GM21360 (cell line): ENCODE measurements around the gene FAM217B.

Experiments used
- ATAC-seq: cut with Tn5 transposase; IDR thresholded peaks from one replicate; pipeline ENCODE4 v1.9.1; 2021; ENCODE audit warnings: mild to moderate bottlenecking, moderate library complexity; ENCODE audit not compliant: unreplicated experiment

The FAM217B gene, protein sequence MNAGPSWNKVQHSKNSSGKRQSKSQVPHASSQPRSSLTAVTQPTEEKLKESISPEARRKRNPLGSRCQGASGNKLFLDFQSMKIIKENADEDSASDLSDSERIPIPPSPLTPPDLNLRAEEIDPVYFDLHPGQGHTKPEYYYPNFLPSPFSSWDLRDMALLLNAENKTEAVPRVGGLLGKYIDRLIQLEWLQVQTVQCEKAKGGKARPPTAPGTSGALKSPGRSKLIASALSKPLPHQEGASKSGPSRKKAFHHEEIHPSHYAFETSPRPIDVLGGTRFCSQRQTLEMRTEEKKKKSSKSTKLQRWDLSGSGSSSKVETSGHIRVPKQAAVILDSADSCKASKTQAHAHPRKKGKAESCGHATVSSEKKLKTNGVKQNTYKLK

GRCh38 chr20:59940129-59940955 is at the start of gene FAM217B, which contains the start of gene PPP1R3D:
TSS of gene FAM217B (plus strand) at chr20:59940389. CDS start at chr20:59943944, 3,555 bp downstream.
TSS of gene PPP1R3D (minus strand) at chr20:59940305. CDS start at chr20:59939931, 374 bp downstream.
- peak; percentile 88 for ATAC-seq

DNA sequence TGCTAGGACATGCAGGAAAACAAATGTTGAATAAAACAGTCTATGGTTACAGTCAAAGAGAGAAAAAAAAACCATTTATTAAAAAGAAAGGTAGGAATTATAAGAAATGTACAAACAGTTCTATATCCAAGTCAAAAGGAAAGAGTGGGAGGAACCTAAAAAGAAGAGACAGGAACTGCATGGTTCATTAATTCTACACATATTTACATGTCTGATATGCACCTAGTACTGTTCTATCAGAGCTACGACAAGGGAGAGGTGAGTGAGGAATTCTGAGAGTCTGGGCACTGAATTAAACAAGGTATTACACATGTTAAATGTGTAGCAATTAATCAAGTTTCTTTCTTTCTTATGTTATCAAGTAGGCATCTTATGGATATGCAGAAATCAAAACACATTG is 48.6 kb upstream of the FAM217B start:
- no peak for ATAC-seq

DNA sequence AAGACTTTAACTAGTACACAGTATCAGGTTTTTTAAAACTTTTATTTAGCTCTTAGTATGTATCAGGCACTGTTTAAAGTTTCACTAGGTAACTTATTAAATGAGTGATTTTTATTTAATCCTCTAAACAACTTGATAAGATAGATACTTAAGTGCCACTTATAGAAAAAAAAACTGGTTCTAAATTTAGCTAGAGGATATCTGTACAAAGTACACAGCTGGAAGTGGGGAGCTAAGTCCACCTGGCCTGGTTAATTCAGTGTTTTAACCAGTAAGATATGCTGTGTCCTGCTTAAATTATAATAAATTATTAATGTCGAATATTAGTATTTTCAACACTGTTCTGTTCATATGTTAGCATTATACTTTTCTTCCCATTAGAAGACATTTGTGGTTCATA is 44.3 kb upstream of the FAM217B start:
- no peak for ATAC-seq

DNA sequence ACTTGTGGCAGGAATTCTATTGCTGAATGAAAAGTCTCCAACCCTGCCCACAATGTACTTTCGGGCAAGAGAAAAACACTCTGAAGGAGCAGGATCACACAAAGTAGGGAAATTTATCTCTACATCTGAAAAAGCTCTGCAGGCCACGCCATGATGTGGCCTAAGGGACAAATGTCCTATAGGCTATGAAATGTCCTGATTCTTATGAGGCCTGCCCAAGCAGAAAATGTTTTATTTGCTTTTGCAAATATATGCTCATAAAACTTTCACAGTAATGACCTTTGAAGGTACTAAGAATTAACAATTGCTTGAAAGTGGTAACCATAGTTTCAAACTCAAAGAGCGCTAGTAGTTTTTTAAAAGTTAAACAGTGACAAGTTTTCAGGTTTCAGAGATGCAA is 37.7 kb upstream of the FAM217B start:
- ATAC-seq, result no peak

GRCh38 chr20:59903621-59904020 is 36.6 kb upstream of the FAM217B start:
- no peak for ATAC-seq

- no peak for ATAC-seq
Measured at GRCh38 chr20:59908855-59909254, 31.3 kb upstream of the FAM217B start.

GRCh38 chr20:59911041-59911440 is 29.1 kb upstream of the FAM217B start:
- ATAC-seq, result no peak

DNA sequence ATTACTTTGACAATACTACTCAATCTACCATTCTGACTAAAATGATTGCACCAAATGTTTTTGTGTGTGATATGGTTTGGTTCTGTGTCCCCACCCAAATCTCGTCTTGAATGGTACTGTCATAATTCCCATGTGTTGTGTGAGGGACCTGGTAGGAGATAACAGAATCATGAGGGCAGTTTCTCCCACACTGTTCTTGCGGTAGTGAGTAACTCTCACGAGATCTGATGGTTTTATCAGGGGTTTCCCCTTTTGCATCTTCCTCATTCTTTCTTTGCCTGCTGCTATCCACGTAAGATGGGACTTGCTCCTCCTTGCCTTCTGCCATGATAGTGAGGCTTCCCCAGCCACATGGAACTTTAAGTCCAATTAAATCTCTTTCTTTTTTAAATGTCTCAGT is 27.6 kb upstream of the FAM217B start:
- no peak for ATAC-seq

- ATAC-seq, result no peak
Measured at GRCh38 chr20:59920944-59921343, 19.2 kb upstream of the FAM217B start.

- no peak for ATAC-seq
Measured at GRCh38 chr20:59923514-59923913, 16.7 kb upstream of the FAM217B start.

GRCh38 chr20:59925359-59925758 is 14.8 kb upstream of the FAM217B start:
- no peak for ATAC-seq

DNA sequence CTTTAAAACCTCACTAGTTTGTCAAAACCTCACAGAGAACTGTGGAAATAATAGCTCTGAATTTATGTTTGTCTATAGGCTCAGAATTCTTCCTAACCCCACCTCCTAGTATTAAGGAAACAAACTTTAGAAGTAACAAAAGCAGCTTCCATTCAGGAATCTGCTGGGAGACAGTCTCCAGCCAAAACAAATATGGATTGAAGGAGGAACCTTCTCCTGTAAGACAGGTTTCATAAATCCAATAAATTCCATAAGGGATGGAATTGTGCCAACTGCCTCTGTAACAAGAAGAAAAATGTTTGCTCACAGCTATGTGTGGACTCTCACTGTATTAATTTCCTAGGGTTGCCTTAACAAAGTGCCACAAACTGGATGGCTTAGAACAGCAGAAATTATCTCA is 14.3 kb upstream of the FAM217B start:
- no peak for ATAC-seq

DNA sequence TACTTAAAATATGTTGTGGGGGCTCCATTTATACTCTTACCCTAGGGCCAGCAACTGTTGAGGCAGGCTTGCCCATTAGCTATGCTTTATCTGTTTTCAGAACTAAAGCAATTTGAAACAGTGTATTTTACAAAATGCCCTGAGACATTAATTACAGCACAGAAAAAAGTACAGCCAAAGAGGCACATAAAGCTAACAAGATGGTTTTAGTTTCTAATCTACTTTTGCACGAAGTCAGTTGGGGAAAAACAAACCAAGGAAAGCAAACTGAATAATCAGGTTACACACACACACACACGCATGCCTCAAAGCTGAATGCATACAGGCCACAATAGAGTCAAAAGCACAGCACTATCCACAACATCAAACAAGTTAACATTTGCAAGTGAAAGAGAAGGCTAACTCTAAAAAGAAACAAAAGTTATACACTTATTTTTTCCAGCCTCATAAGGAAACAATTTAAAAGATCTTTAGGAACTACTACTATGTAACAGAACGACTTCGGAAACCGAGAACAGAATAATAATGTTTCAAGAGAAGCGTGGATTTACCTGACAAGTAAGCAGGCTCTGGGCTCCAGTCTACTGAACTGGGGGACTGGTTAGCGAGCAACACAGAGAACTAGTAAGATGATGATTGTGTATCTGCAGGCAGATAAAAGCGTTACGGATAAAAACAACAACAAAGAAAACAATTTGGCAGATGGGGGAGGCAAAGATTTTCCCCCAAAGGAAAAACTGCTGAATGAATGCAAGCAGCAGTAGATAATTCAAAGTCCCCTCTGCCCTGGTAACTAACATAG is 8.5 kb upstream of the FAM217B start:
- no peak for ATAC-seq

DNA sequence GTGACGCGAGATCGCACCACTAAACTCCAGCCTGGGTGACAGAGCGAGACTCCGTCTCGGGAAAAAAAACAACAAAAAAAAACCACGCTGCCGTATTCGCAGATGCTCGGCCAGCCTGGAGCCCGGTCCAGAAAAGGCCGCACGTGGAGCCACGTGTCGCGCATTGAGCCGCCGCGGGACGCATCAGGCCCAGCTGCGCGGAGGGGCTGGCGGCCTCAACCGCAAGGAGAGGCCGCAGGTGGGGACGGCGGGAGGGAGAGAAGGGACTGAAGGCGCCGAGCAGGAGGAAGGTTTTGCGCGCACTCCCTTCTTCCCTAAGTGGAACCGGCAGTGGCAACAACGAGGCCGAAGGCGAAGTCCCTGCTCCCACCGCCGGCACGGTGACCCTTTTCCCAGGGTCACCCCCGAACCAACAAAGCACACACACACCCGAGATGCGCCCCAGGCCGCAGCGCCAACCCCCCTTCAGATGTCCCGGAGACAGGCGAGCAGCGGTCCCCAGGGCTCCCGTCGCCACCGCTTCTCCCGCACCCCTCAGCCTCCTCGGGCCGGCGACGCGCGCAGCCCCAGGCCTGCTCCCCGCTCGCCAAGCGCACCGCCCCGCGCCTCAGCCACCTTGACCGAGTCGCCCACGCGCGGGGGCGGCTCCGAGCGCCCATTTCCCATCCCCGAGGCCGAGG is 7.4 kb upstream of the FAM217B start:
- ATAC-seq, result no peak

DNA sequence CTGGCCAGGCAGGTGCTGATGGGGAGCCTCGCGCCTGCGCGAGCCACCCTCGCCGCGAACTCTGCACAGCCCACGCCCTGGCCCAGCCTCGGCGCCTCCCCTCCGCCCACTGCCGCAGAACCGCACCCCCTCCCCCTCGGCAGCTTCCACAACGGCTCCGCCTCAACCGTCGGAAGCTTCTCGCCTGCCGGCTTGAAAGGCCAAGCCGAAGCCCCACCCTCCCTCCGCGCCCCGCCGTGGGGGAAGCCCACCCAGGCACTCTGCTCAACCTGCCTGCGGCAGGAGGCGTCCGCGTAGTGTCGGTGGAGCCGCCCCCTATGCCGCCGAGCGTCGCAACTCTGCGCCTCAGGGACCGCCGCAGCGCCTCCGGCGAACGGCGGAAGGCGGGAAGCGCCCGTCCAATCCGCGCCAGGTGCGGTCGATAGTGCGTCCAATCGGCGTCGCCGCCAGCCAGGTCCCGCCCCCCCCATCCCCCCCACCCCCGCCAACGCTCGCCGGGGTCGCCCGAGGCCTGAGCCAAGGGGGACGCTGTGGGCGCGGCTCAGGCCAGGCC is 6.8 kb upstream of the FAM217B start, which contains the start of gene SYCP2:
SYCP2 (minus strand) TSS at position 342 of the 553 bp plus-strand sequence. CDS start 11,224 bp downstream, outside the sequence.
- no peak for ATAC-seq

GRCh38 chr20:59933849-59934585 is 6.2 kb upstream of the FAM217B start:
- ATAC-seq, result peak; percentile 91

DNA sequence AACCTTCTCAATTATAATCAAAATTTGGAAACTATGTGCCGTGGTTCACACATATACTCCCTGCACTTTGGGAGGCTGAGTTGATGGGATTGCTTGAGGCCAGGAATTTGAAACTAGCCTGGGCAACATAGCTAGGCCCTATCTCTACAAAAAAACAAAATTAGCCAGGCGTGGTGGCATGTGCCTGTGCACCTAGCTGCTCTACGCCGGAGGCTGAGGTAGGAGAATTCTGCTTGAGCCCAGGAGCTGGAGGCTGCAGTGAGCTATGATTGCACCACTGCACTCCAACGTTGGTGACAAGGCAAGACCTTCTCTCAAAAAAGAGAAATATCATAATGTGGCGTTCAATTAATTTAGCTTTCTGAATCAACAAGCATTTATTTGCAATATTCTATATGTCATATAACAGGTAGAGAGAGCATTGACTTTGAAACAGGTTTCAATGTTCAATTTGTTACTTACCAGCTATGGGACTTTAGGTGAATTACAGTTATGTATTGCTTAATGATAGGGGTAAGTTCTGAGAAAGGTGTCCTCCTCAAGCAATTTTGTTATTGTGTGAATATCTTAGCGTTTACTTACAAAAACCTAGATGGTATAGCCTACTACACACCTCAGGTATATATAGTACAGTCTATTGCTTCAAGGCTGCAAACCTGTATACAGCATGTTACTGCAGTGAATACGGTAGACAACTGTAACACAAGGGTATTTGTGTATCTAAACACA is 4.6 kb upstream of the FAM217B start:
- no peak for ATAC-seq

DNA sequence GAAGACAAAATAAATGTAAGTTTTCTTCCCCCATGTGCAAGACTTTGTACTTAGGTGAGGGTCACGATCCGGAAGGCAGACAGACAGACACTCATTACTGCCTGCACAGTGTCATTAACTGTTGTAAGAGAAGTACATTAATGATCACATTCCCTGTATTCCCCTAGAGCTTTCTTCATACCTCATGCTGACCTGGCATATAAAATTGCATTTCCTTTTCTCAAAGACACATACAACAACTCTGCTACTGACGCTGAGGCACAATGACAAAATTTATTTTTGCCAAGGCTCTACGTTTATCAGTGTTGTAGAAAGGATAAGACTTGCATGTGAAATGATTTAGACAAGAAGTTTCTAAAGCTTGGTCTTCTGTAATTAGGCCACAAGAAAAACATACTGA is 3.8 kb upstream of the FAM217B start:
- no peak for ATAC-seq

DNA sequence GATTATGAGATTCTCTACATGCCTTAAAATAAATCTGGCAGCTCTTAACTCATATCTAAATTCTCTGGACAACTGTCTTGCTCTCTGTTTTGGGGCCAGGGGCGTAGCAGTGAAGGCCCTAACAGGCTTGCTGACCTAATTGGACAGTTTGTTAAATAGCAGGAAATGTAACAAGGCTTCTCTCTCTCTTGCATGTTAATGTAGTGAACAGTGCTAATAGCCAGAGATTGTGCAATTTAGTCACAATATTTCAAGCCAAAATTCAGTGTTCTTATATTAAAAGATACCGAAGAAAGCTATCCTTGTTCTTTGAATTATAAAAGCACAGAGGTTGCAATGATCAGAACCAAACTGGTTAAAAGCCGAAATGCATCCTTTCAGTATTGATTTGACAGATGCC is 3.0 kb upstream of the FAM217B start:
- ATAC-seq, result no peak
